GM13976 (cell line): ENCODE results near the gene PRSS8.
"Not testable (repeated sequence)": the region's sequence is repeated elsewhere in the genome, so short reads cannot be mapped to it uniquely, and the experiment has no call there.

Experiments used
- DNase-seq: peaks from one replicate; pipeline ENCODE4 v3.0.0; 2012; ENCODE audit warnings: low spot score
- in situ Hi-C: fragments of 300-500 bp; cut with MboI; formaldehyde crosslinking; loops from one replicate; pipeline ENCODE4 v1.12.0; 2022; ENCODE audit warnings: low sequenced_read_pairs, mixed read lengths, inconsistent platforms; ENCODE audit not compliant: unreplicated experiment
- TF ChIP-seq, protein P1 (sequence below): IDR thresholded peaks from 2 replicates; pipeline ENCODE4 v1.5.1; 2012; ENCODE audit warnings: borderline replicate concordance, mild to moderate bottlenecking; ENCODE audit not compliant: insufficient read depth; ENCODE audit errors: extremely low read depth, missing control alignments, control extremely low read depth

Gene PRSS8

DNA sequence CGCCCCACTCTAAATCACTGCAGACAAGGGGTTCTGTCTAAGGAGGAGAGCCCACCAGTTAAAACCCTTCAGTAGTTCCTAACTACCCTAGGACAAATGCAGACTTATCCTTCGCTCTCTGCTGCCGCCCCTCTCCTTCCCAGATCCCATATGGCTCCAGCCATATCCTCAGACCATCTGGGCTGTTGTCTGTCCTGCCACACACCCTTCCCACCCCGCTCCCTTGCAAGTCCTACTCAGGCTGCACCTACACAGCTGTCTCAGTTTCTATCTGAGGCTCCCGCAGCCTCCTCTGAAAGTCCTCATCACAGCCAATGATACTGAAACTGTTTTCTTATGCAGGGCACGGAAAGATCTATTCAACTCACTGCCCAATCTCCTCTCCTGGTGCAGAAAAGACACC, 28.1 kb downstream of the PRSS8 start:
- peak; percentile 78 for DNase-seq
- in situ Hi-C loops: no loop called here
- TF ChIP-seq, protein P1, sequence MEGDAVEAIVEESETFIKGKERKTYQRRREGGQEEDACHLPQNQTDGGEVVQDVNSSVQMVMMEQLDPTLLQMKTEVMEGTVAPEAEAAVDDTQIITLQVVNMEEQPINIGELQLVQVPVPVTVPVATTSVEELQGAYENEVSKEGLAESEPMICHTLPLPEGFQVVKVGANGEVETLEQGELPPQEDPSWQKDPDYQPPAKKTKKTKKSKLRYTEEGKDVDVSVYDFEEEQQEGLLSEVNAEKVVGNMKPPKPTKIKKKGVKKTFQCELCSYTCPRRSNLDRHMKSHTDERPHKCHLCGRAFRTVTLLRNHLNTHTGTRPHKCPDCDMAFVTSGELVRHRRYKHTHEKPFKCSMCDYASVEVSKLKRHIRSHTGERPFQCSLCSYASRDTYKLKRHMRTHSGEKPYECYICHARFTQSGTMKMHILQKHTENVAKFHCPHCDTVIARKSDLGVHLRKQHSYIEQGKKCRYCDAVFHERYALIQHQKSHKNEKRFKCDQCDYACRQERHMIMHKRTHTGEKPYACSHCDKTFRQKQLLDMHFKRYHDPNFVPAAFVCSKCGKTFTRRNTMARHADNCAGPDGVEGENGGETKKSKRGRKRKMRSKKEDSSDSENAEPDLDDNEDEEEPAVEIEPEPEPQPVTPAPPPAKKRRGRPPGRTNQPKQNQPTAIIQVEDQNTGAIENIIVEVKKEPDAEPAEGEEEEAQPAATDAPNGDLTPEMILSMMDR: no peak

GRCh38 chr16:31106509-31107464, 28.7 kb downstream of the PRSS8 start:
- TF ChIP-seq, protein P1: no peak
- in situ Hi-C loops: no loop called here
- no peak for DNase-seq

- in situ Hi-C loops: no loop called here
- TF ChIP-seq, protein P1: peak; percentile 84
- peak; percentile 87 for DNase-seq
Observed at GRCh38 chr16:31105677-31106213, 29.8 kb downstream of the PRSS8 start.

DNA sequence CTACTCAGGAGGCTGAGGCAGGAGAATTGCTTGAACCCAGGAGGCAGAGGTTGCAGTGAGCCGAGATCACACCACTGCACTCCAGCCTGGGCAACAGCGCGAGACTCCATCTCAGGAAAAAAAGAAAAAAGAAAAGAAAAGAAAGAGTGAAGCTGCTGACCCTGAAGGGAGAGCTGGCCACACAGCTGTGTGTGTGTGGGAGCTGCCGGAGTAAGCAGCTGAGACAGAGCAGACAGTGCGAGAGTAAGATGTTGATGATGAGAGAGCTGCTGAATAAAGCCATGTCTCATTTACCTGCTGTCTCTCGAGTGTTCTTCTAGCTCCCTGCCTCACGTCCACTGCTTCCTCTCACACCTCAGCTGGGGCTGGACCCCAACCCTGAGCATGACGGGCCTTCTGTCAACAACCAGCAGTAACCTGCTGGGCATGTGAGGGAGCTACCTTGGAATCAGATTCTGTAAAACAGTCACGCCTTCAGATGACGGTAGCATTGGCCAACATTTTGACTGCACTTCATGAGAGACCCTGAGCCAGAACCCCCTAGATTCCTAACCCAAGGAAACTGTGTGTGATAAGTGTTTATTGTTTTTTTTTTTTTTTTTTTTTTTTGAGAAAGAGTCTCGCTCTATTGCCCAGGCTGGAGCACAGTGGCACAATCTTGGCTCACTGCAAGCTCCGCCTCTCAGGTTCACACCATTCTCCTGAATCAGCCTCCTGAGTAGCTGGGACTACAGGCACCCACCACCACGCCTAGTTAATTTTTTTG, 34.5 kb downstream of the PRSS8 start:
- in situ Hi-C loops, DNase-seq: not testable (repeated sequence)

DNA sequence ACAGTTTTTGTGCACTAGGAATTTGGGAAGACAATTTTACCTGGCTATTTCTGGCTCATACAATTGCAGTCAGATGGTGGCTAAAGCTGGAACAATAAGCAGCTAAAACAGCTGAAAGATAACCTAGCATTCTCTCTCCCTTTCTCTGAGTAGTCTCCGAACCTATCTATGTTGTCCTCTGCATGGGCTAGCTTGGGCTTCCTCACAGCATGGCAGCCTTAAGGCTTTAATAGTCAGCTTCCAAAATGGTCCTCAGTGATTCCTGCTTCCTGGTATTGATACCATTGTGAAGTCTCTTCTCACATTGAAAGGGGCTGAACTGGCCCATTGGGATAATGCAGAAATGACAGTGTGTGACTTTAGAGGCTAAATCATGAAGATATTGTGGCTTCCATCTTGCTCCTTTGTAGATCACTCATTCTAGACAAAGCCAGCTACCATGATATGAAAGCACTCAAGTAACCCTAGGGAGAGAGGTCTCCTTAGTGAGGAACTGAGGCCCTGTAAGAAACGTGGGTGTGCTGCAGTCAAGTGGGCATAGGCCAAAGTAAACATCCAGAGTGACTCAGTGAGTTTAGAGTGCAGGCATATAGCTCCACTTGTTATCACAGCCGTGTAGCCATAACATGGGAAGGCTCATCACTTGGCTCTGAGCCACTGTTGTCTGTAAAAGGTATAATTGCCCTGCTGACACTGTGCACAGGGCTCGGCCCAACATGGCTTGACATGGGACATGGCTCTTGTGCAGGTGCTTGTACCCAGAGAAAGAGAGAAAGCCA, 35.5 kb downstream of the PRSS8 start:
- TF ChIP-seq, protein P1: no peak
- DNase-seq: no peak
- in situ Hi-C loops: no loop called here

- DNase-seq: peak; percentile 93
Observed at GRCh38 chr16:31094424-31095120, 41.0 kb downstream of the PRSS8 start, which contains the start of gene VKORC1. VKORC1 (minus strand) TSS chr16:31094797; CDS start chr16:31094729, 68 bp downstream.

More at GRCh38 chr16:31094424-31095120, 41.0 kb downstream of the PRSS8 start, which contains the start of gene VKORC1:
- in situ Hi-C loops: no loop called here
- TF ChIP-seq, protein P1: no peak
